ENCODE measurements around the gene KRT79. TPM values are rescaled to one million over a fixed set of nuclear protein-coding genes. Genes with fewer than 3 reads are reported as not detected.

Gene KRT79
- total and polyA plus RNA-seq, 2 of the 8 experiments (the other 6 are each of a cell fraction or from before 2014, with no cell fraction given) = not detected

DNA sequence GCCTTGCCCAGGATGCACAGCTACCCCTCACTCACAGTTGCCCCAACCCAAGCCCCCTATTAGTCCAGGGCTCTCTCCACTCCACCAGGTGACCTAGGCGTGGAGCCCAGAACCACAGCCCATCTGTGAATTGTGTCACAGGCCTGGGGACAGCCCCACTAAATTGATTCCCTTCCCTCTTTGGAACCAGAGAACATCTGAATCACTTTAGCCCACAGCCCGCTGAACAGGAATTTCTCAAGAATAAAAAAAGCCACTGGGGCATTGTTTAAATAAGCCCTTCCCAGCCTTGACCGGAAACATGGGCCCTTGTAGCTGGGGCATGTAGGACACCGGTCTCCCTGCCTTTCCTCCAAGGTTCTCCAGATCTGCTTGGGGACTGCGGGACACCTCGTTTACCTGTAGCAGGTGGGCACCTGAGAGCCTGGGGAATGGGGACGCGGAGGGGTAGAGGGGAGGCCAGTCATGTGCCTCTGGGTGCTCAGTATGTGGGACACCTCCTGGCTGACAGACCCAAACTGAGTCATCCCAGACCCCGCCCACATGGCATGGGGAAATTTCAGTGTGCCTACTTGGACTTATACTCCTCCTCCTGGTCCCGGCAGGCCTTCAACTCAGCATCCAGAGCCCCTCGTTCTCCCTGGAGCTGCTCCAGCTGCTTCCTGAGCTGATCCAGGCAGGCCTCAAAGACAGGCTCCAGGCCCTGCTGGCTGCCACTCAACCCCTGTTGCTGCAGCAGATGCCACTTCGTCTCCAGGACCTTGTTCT, 13.4 kb upstream of the KRT79 start:
- DNase-seq (ENCODE audit: low read depth in 1 of 2, low spot score in 2 of 2) (no peak), FAIRE-seq (no peak)
- H3K27me3 ChIP-seq (replicated peaks in 1 of 4; ENCODE audit: control insufficient read depth in 3 of 4, extremely low read depth in 1 of 4, insufficient read depth in 3 of 4, low read length in 3 of 4) = no peaks in the 10 kb centered on the region; a peak in 1 of 7 replicates
- no peaks in the 10 kb centered on the region for H3K36me3 ChIP-seq (ENCODE audit: control insufficient read depth in 2 of 4, insufficient read depth in 4 of 4, low read length in 3 of 4)
- no peak overlapping the region for H3K4ac ChIP-seq (replicated peaks; ENCODE audit: insufficient read length, low read depth, low read length)
- H2BK15ac ChIP-seq (ENCODE audit: low read length) = no peak overlapping the region
- H3K14ac ChIP-seq (ENCODE audit: insufficient read length) = no peak overlapping the region
- POLR2A ChIA-PET (ENCODE audit: partially characterized antibody) = no interaction called here
- H3K79me1 ChIP-seq (ENCODE audit: low read depth, low read length) = no peaks in the 10 kb centered on the region
- H3K56ac ChIP-seq (replicated peaks; ENCODE audit: insufficient read length, low read depth, low read length) = no peak overlapping the region
- no peak overlapping the region for H2BK20ac ChIP-seq (ENCODE audit: low read length)
- no peak overlapping the region for H3K4me2 ChIP-seq (ENCODE audit: insufficient read depth in 1 of 2, low read depth in 2 of 2, low read length in 2 of 2)
- H3K9me3 ChIP-seq (ENCODE audit: insufficient read depth in 2 of 2, low read depth in 1 of 2, low read length in 1 of 2) = no peaks in the 10 kb centered on the region; a peak in 1 of 4 replicates
- CTCF ChIA-PET (ENCODE audit: partially characterized antibody) = interaction anchor here (0.6 to 1.4 kb wide), 2 partner anchors 18 to 182 kb away, joined by 4 to 7 read pairs; no protein-coding TSS in a partner anchor
- no peak overlapping the region for H4K8ac ChIP-seq (ENCODE audit: extremely low read depth, insufficient read depth, low read length)
- 91% methylated on average over 12 of the region's 12 CpGs; no CpG with 5 or more reads in 1 of the 2 experiments for WGBS, 2 experiments (ENCODE audit: extremely low coverage in 1 of 2, insufficient coverage in 1 of 2, insufficient read length in 1 of 2, insufficient replicate concordance in 2 of 2, low coverage in 1 of 2, low lambda C conversion rate in 2 of 2, missing lambda C conversion rate in 1 of 2)
- H3K4me1 ChIP-seq (replicated peaks in 1 of 4; ENCODE audit: control insufficient read depth in 3 of 4, insufficient read depth in 4 of 4, low read length in 3 of 4) = no peaks in the 10 kb centered on the region
- no peak overlapping the region for H2AK5ac ChIP-seq (ENCODE audit: low read depth, low read length)
- H4K20me1 ChIP-seq (replicated peaks in 1 of 2; ENCODE audit: control insufficient read depth in 1 of 2, insufficient read depth in 2 of 2, low read length in 2 of 2) = no peaks in the 10 kb centered on the region
- H2BK5ac ChIP-seq (ENCODE audit: low read depth, low read length) = no peak overlapping the region
- no peak overlapping the region for H2BK12ac ChIP-seq (ENCODE audit: low read depth, low read length)
- no peak overlapping the region for H4K91ac ChIP-seq (replicated peaks; ENCODE audit: insufficient read length, low read length)
- no peaks in the 10 kb centered on the region for H3K23me2 ChIP-seq (ENCODE audit: low read depth, low read length)
- H4K5ac ChIP-seq (ENCODE audit: insufficient read length, low read depth, low read length) = no peak overlapping the region
- H2BK120ac ChIP-seq (replicated peaks; ENCODE audit: low read depth, low read length) = no peak overlapping the region
- H3K79me2 ChIP-seq (ENCODE audit: control insufficient read depth in 1 of 2, insufficient read depth in 2 of 2, low read length in 2 of 2) = no peaks in the 10 kb centered on the region
- H3K27ac ChIP-seq (ENCODE audit: low read depth, low read length) = no peak overlapping the region
- H3K9ac ChIP-seq (replicated peaks in 1 of 4; ENCODE audit: extremely low read depth in 1 of 4, low read depth in 3 of 4, low read length in 3 of 4) = no peak overlapping the region
- no peak overlapping the region for H3K18ac ChIP-seq (ENCODE audit: extremely low read depth, low read length)
- H3K23ac ChIP-seq (ENCODE audit: insufficient read length) = no peak overlapping the region
- no peak overlapping the region for H2AFZ ChIP-seq (ENCODE audit: low read length)
- H3K4me3 ChIP-seq (ENCODE audit: extremely low read depth in 1 of 4, insufficient read depth in 2 of 4, low read depth in 3 of 4, low read length in 4 of 4) = no peak overlapping the region
- TF ChIP-seq TBP (IDR thresholded peaks at IDR 0.05; ENCODE audit: low read depth, low read length) = no peak

All from H1 (cell line).